VCaP (cell line): Measurements from ENCODE around the gene WASL.

ENCODE experiments used
- H3K27ac ChIP-seq: fragments of 450-650 bp; 2 replicates; pipeline ENCODE4 v1.5.1; 2017
- CTCF ChIP-seq: fragments of 450-650 bp; conservative IDR thresholded peaks from 2 replicates; pipeline ENCODE4 v1.5.1; 2017; ENCODE audit warnings: mild to moderate bottlenecking, moderate library complexity

Gene WASL

GRCh38 chr7:123710683-123711082 is 38.1 kb downstream of the WASL start:
- no peak for TF ChIP-seq CTCF
- no peak overlapping the region for H3K27ac ChIP-seq

- TF ChIP-seq CTCF: no peak
- H3K27ac ChIP-seq: no peak overlapping the region
Observed at GRCh38 chr7:123709525-123709924, 39.3 kb downstream of the WASL start.

GRCh38 chr7:123705211-123705901 is 43.4 kb downstream of the WASL start:
- no peak for TF ChIP-seq CTCF
- H3K27ac ChIP-seq: no peak overlapping the region

GRCh38 chr7:123695944-123696677 is 52.7 kb downstream of the WASL start:
- no peak for TF ChIP-seq CTCF
- H3K27ac ChIP-seq: no peak overlapping the region

GRCh38 chr7:123692471-123692877 is 56.3 kb downstream of the WASL start:
- no peak overlapping the region for H3K27ac ChIP-seq
- TF ChIP-seq CTCF: no peak

GRCh38 chr7:123690550-123690949 is 58.3 kb downstream of the WASL start:
- no peak for TF ChIP-seq CTCF

GRCh38 chr7:123689250-123689649 is 59.6 kb downstream of the WASL start:
- H3K27ac ChIP-seq: no peak overlapping the region
- TF ChIP-seq CTCF: no peak

More at GRCh38 chr7:123690550-123690949, 58.3 kb downstream of the WASL start:
- H3K27ac ChIP-seq: no peak overlapping the region
